Measurements from ENCODE around the gene BPTF.

GRCh38 chr17:67813803-67814180, 11.5 kb upstream of the BPTF start:
- TF ChIP-seq EZH2phosphoT487 (IDR thresholded peaks at IDR 0.05; ENCODE audit: insufficient read depth, low read depth) (no peak), EZH2 (IDR thresholded peaks at IDR 0.05; ENCODE audit: insufficient read depth, poor library complexity, severe bottlenecking) (no peak)

Measured in GM23248 (cell line).